ENCODE data around the gene PLPPR1. TPM values are rescaled to one million over a fixed set of nuclear protein-coding genes. Genes with fewer than 3 reads are reported as not detected.

Gene PLPPR1
- total RNA-seq, 1 experiment from 2014 or later = not detected

DNA sequence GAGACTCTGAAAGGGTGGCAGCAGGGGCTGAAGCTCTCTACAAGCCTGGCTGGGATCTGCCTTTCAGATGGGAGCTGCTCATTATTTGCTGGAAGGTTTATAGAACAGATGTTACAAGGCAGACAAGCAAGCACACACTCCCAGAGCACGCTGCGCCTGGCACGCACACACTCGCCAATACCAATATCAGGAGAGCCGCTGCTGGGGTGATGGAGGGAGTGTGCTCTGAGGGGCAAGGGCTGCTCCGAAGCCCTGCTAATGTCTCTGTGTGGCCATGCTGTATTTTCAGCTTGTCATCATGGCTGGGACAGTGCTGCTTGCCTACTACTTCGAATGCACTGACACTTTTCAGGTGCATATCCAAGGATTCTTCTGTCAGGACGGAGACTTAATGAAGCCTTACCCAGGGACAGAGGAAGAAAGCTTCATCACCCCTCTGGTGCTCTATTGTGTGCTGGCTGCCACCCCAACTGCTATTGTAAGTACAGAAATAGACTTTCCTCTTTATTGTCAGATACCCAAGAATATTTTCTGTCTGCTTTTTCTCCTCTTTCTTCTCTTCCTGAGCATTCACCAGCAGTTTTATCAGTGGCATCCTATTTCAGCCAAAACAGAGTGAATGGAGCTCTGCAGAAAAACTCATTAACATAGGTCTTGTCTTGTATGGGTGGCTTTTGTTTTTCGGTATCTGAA is 241.2 kb downstream of the PLPPR1 start:
- Histone ChIP-seq H3K79me2 (ENCODE audit: insufficient read depth, low read length) (no peaks in the 10 kb centered on the region), H3K27me3 (ENCODE audit: insufficient read depth, low read length) (peaks cover 22% of the 10 kb centered on the region; the same call in 1 of the 2 replicates), H3K9me3 (ENCODE audit: control insufficient read depth in 1 of 2, insufficient read depth in 1 of 2, low read depth in 1 of 2, low read length in 2 of 2) (no peaks in the 10 kb centered on the region), H4K20me1 (ENCODE audit: insufficient read depth) (no peaks in the 10 kb centered on the region), H3K4me3 (replicated peaks in 1 of 2; ENCODE audit: low read depth in 1 of 2, low read length in 2 of 2) (no peak overlapping the region), H3K27ac (ENCODE audit: low read depth, low read length) (no peak overlapping the region), H3K36me3 (ENCODE audit: control insufficient read depth in 1 of 2, insufficient read depth in 2 of 2, low read length in 2 of 2) (no peaks in the 10 kb centered on the region), H3K4me1 (ENCODE audit: control insufficient read depth in 1 of 2, insufficient read depth in 2 of 2, low read length in 2 of 2) (no peaks in the 10 kb centered on the region), H3K9ac (ENCODE audit: low read length) (no peak overlapping the region), H3K4me2 (ENCODE audit: low read length) (no peak overlapping the region), H3K9me2 (ENCODE audit: insufficient read depth) (no peaks in the 10 kb centered on the region), H2AFZ (ENCODE audit: low read depth, low read length, poor library complexity, severe bottlenecking) (no peak overlapping the region)
- ChIA-PET CTCF (no interaction called here), RAD21 (ENCODE audit: low non-redundant PET in 1 of 2, low total read pairs in 2 of 2, uncharacterized antibody in 2 of 2, unreplicated experiment in 2 of 2) (no interaction called here), POLR2A (no interaction called here)
- intact Hi-C loops (cut with micrococcal nuclease) = no loop called here
- no TSS peak for BruUV-seq (replicated peaks)
- no peak for DNase-seq (ENCODE audit: low read depth, low spot score)
- TF ChIP-seq POLR2AphosphoS5 (IDR thresholded peaks at IDR 0.05; ENCODE audit: low read depth, low read length) (no peak), ELF1 (IDR thresholded peaks at IDR 0.05; ENCODE audit: borderline replicate concordance, low read depth) (no peak), JUND (IDR thresholded peaks at IDR 0.05) (no peak), TCF7L2 (IDR thresholded peaks at IDR 0.05; ENCODE audit: borderline replicate concordance, extremely low read depth, insufficient read depth, insufficient read length) (no peak), YY1 (IDR thresholded peaks at IDR 0.05; ENCODE audit: extremely low read depth, insufficient replicate concordance, low read depth, low read length) (no peak), EGR1 (IDR thresholded peaks at IDR 0.05; ENCODE audit: low read depth) (no peak), SRF (IDR thresholded peaks at IDR 0.05; ENCODE audit: low read depth) (no peak), SP1 (IDR thresholded peaks at IDR 0.05; ENCODE audit: low read depth) (no peak), EZH2 (IDR thresholded peaks at IDR 0.05) (no peak), POLR2A (IDR thresholded peaks at IDR 0.05; ENCODE audit: borderline replicate concordance, extremely low read depth, insufficient read depth, insufficient read length) (no peak), FOSL1 (IDR thresholded peaks at IDR 0.05; ENCODE audit: low read depth) (no peak), CBX3 (IDR thresholded peaks at IDR 0.05; ENCODE audit: low read depth) (no peak)
- TF ChIP-seq, protein P1, sequence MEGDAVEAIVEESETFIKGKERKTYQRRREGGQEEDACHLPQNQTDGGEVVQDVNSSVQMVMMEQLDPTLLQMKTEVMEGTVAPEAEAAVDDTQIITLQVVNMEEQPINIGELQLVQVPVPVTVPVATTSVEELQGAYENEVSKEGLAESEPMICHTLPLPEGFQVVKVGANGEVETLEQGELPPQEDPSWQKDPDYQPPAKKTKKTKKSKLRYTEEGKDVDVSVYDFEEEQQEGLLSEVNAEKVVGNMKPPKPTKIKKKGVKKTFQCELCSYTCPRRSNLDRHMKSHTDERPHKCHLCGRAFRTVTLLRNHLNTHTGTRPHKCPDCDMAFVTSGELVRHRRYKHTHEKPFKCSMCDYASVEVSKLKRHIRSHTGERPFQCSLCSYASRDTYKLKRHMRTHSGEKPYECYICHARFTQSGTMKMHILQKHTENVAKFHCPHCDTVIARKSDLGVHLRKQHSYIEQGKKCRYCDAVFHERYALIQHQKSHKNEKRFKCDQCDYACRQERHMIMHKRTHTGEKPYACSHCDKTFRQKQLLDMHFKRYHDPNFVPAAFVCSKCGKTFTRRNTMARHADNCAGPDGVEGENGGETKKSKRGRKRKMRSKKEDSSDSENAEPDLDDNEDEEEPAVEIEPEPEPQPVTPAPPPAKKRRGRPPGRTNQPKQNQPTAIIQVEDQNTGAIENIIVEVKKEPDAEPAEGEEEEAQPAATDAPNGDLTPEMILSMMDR (IDR thresholded peaks at IDR 0.05 in 2 of 3, conservative IDR thresholded peaks at IDR 0.05 in 1 of 3; ENCODE audit: borderline replicate concordance in 1 of 3, insufficient read depth in 1 of 3, low read depth in 2 of 3, low read length in 2 of 3) = no peak
- ATAC-seq = no peak
